BLaER1 (cell line): ENCODE data around the gene PML.
"Not testable (repeated sequence)": the region's sequence is repeated elsewhere in the genome, so short reads cannot be mapped to it uniquely, and the experiment has no call there.

ENCODE experiments used
- H3K27ac ChIP-seq: shearing (Covaris generic); formaldehyde crosslinking; 2 replicates; pipeline ENCODE4 v1.8.1; 2022
- H3K27me3 ChIP-seq: shearing (Covaris generic); formaldehyde crosslinking; 2 replicates; pipeline ENCODE4 v1.8.1; 2022
- H3K36me3 ChIP-seq: shearing (Covaris generic); formaldehyde crosslinking; 2 replicates; pipeline ENCODE4 v1.8.1; 2022
- H3K4me1 ChIP-seq: shearing (Covaris generic); formaldehyde crosslinking; 2 replicates; pipeline ENCODE4 v1.8.1; 2022
- H3K4me2 ChIP-seq: shearing (Covaris generic); formaldehyde crosslinking; 2 replicates; pipeline ENCODE4 v1.8.1; 2022
- H3K4me3 ChIP-seq: shearing (Covaris generic); formaldehyde crosslinking; 2 replicates; pipeline ENCODE4 v1.8.1; 2022
- H3K9ac ChIP-seq: shearing (Covaris generic); formaldehyde crosslinking; 2 replicates; pipeline ENCODE4 v1.8.1; 2022
- H3K9me3 ChIP-seq: shearing (Covaris generic); formaldehyde crosslinking; 2 replicates; pipeline ENCODE4 v1.8.1; 2022
- H4K20me1 ChIP-seq: shearing (Covaris generic); formaldehyde crosslinking; 2 replicates; pipeline ENCODE4 v1.8.1; 2022
- Cebpa-rat ChIP-seq: shearing (Covaris generic); IDR thresholded peaks from 2 replicates; pipeline ENCODE4 v1.8.1; 2022

Gene PML

DNA sequence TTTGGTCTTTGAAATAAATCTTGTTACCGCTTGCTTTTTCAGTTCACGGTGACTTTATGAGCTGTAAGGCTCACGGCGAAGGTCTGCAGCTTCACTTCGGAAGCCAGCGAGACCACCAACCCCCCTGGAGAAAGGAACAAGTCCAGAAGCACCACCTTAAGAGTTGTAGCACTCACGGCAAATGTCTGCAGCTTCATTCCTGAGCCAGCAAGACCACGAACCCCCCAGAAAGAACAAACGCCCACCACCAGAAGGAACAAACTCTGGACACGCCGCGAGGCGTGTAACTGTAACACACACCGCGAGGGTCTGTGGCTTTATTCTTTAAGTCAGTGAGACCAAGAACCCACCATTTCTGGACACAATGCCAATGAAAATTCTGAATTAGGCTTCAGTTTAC, 59.0 kb downstream of the PML start:
- TF ChIP-seq Cebpa-rat = no peak
- Histone ChIP-seq H3K9ac (no peak overlapping the region), H3K4me3 (no peak overlapping the region), H3K36me3 (no peaks in the 10 kb centered on the region), H3K9me3 (no peaks in the 10 kb centered on the region), H4K20me1 (no peaks in the 10 kb centered on the region), H3K4me2 (no peak overlapping the region), H3K27ac (no peak overlapping the region), H3K4me1 (peaks cover under 1% of the 10 kb centered on the region), H3K27me3 (no peaks in the 10 kb centered on the region)

GRCh38 chr15:74053941-74054529, 59.5 kb downstream of the PML start:
- no peak for TF ChIP-seq Cebpa-rat
- no peak overlapping the region for H3K4me2 ChIP-seq
- peaks cover 2% of the 10 kb centered on the region for H3K4me1 ChIP-seq
- no peaks in the 10 kb centered on the region for H3K27me3 ChIP-seq
- H3K36me3 ChIP-seq = no peaks in the 10 kb centered on the region
- no peaks in the 10 kb centered on the region for H3K9me3 ChIP-seq
- H3K9ac ChIP-seq = no peak overlapping the region
- no peak overlapping the region for H3K4me3 ChIP-seq
- H3K27ac ChIP-seq = no peak overlapping the region
- no peaks in the 10 kb centered on the region for H4K20me1 ChIP-seq

GRCh38 chr15:74055804-74056203, 61.3 kb downstream of the PML start:
- Histone ChIP-seq H3K9ac (no peak overlapping the region), H3K4me2 (no peak overlapping the region), H4K20me1 (no peaks in the 10 kb centered on the region), H3K27ac (no peak overlapping the region), H3K4me3 (no peak overlapping the region), H3K27me3 (no peaks in the 10 kb centered on the region), H3K36me3 (no peaks in the 10 kb centered on the region), H3K9me3 (no peaks in the 10 kb centered on the region), H3K4me1 (peaks cover 9% of the 10 kb centered on the region)
- TF ChIP-seq Cebpa-rat = no peak

GRCh38 chr15:74056330-74056729, 61.8 kb downstream of the PML start:
- H4K20me1 ChIP-seq, H3K27ac ChIP-seq, H3K4me3 ChIP-seq: not testable (repeated sequence)

DNA sequence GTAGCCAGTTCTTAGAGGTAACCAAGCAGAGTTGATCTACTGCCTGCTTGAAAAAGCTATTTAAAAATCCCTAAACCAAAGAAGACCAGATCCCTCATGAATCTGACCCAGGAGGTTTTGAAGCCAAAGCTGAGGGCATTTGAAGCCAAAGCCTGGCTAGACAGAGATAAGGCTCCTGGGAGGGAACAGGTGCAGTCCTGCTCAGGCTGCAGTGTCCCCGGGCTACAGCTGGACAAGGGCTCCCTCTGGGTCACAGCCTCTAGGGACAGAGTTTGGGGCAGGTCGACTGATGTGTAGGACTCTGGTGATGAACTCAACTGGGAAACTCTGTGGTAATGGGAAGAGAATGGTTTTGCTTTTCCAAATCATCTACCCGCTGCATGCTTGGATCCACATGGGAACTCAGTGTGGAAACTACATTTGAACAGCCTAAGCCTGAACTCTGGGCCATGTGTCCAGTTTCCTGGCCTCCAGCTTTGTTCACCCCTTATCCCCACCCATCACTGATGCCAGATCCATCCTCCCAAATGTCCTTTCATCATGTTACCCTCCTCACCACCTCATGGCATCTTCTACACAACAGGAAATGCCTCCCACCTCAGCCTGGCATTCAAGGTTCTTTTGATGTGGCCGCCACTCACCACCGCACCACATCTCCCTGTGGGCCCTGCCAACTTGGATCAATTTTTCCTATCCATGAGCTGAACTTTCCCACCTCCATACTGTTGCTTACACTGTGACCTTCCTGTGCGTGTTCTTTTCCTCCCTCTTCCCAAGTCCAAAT, 64.7 kb downstream of the PML start:
- not testable (repeated sequence) for H3K27me3 ChIP-seq, H3K36me3 ChIP-seq, H3K4me3 ChIP-seq, H3K9ac ChIP-seq, H4K20me1 ChIP-seq, H3K4me1 ChIP-seq, H3K9me3 ChIP-seq, H3K27ac ChIP-seq
- peak overlapping the region; percentile 29 for H3K4me2 ChIP-seq

More at GRCh38 chr15:74056330-74056729, 61.8 kb downstream of the PML start:
- not testable (repeated sequence) for H3K36me3 ChIP-seq, H3K4me2 ChIP-seq, H3K9ac ChIP-seq, H3K4me1 ChIP-seq, H3K9me3 ChIP-seq, H3K27me3 ChIP-seq

GRCh38 chr15:74060251-74060650, 65.7 kb downstream of the PML start:
- Histone ChIP-seq H4K20me1 (no peaks in the 10 kb centered on the region), H3K4me3 (no peak overlapping the region), H3K9ac (no peak overlapping the region), H3K4me1 (peaks cover 9% of the 10 kb centered on the region), H3K9me3 (no peaks in the 10 kb centered on the region), H3K4me2 (no peak overlapping the region), H3K27ac (no peak overlapping the region), H3K27me3 (no peaks in the 10 kb centered on the region), H3K36me3 (no peaks in the 10 kb centered on the region)
- TF ChIP-seq Cebpa-rat = no peak

DNA sequence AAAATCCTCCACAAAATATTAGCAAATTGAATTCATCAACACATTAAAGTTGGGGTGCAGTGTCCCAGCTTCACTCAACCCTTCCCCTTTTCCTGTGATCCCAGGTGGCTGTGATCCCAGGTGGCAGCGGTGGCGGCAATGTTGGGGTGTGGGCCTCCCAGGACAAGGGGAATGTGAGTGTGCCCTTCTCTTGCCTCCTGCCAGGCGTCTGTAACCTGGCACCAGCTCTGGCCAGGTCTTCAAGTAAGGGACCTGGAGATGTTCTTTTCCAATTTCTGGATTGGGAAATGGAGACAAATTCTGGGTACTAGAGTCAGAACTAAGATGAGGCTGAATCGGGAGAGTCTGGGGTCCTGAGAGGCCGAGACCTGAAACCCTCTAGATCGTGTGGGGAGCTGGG, 67.7 kb downstream of the PML start:
- no peak overlapping the region for H3K4me3 ChIP-seq
- H3K27me3 ChIP-seq = no peaks in the 10 kb centered on the region
- no peaks in the 10 kb centered on the region for H4K20me1 ChIP-seq
- no peak overlapping the region for H3K27ac ChIP-seq
- no peaks in the 10 kb centered on the region for H3K36me3 ChIP-seq
- H3K4me1 ChIP-seq = peaks cover 9% of the 10 kb centered on the region
- H3K9ac ChIP-seq = no peak overlapping the region
- no peaks in the 10 kb centered on the region for H3K9me3 ChIP-seq
- no peak for TF ChIP-seq Cebpa-rat
- no peak overlapping the region for H3K4me2 ChIP-seq

- peaks cover 9% of the 10 kb centered on the region for H3K4me1 ChIP-seq
- no peak overlapping the region for H3K9ac ChIP-seq
- no peak overlapping the region for H3K4me3 ChIP-seq
- no peak for TF ChIP-seq Cebpa-rat
- H3K27ac ChIP-seq = no peak overlapping the region
- H3K4me2 ChIP-seq = no peak overlapping the region
- no peaks in the 10 kb centered on the region for H3K9me3 ChIP-seq
- no peaks in the 10 kb centered on the region for H3K27me3 ChIP-seq
- H3K36me3 ChIP-seq = no peaks in the 10 kb centered on the region
- no peaks in the 10 kb centered on the region for H4K20me1 ChIP-seq
Measured at GRCh38 chr15:74062671-74063070, 68.2 kb downstream of the PML start.

GRCh38 chr15:74063425-74064146, 69.1 kb downstream of the PML start:
- not testable (repeated sequence) for H3K27me3 ChIP-seq, H3K4me1 ChIP-seq, H3K36me3 ChIP-seq, H3K27ac ChIP-seq, H3K9me3 ChIP-seq, H3K4me2 ChIP-seq, H4K20me1 ChIP-seq, H3K9ac ChIP-seq, H3K4me3 ChIP-seq

- not testable (repeated sequence) for H3K36me3 ChIP-seq
Measured at GRCh38 chr15:74064183-74064582, 69.7 kb downstream of the PML start.

DNA sequence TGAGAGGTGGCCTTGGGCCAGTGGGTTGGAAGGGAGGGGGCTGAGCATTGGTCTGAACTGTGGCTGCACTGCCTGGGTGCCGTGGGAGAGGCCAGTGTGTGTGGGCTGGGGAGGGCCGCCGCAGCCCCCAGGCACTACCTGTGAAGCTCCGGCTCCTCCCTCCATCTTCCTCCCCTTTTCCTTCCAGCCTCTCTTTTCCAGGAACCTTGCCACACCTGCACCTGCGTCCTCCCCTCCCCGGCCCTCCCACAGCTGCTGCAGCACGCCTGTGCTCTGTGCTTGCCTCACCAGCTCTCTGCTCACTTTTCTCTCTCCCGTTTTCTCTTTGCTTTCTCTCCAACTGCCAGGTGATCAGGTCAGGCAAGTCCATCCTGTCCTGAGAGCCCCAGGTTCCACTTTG, 70.3 kb downstream of the PML start:
- H3K27ac ChIP-seq, H3K36me3 ChIP-seq, H3K4me1 ChIP-seq, H3K27me3 ChIP-seq, H3K4me2 ChIP-seq, H3K9ac ChIP-seq, H3K4me3 ChIP-seq, H3K9me3 ChIP-seq, H4K20me1 ChIP-seq: not testable (repeated sequence)

More at GRCh38 chr15:74064183-74064582, 69.7 kb downstream of the PML start:
- not testable (repeated sequence) for H3K4me3 ChIP-seq, H3K4me1 ChIP-seq, H3K27me3 ChIP-seq, H3K27ac ChIP-seq, H4K20me1 ChIP-seq, H3K9ac ChIP-seq, H3K4me2 ChIP-seq, H3K9me3 ChIP-seq

DNA sequence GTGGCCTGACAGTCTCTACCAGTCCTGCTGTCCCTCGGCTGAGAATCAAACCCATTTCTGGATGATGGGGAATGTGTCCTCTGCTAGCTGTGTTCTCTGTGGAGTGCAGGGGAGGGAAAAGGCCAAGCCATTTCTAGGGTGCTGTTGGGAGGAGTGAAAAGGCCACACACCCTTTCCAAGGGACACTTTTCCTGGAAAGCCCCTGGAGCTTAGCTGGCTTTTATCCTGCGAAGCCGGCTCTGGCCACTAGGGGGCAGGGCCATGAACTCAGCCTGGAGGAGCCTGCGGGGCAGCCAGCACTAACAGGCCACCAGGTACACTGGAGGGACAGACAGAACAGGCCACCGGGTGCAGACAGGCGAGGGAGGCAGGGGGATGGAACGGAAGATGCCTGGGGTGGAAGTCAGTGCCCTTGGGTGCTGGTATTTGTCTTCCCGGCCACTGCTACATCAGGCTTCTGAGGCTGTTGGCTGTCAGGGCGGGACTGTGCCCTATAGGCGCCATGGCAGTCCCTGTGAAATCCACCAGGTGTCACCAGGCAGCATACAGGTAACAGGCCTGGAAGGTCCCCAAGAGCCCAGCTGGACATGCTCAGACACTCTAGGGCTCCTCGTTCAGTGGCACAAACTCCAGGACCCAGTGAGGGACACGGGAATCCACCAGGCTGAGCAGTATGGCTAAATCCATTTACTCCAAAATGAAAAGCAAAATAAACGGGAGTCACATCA, 71.3 kb downstream of the PML start:
- H3K9ac ChIP-seq, H3K4me1 ChIP-seq, H3K9me3 ChIP-seq, H3K36me3 ChIP-seq, H4K20me1 ChIP-seq, H3K27me3 ChIP-seq, H3K4me2 ChIP-seq, H3K27ac ChIP-seq, H3K4me3 ChIP-seq: not testable (repeated sequence)

GRCh38 chr15:74071645-74072044, 77.1 kb downstream of the PML start:
- H3K36me3 ChIP-seq, H3K4me1 ChIP-seq, H3K27me3 ChIP-seq, H4K20me1 ChIP-seq, H3K4me2 ChIP-seq, H3K9me3 ChIP-seq, H3K9ac ChIP-seq, H3K27ac ChIP-seq, H3K4me3 ChIP-seq: not testable (repeated sequence)

GRCh38 chr15:74072132-74072531, 77.6 kb downstream of the PML start:
- H3K4me1 ChIP-seq, H3K36me3 ChIP-seq, H3K4me3 ChIP-seq, H3K9me3 ChIP-seq, H3K27me3 ChIP-seq, H3K27ac ChIP-seq, H3K9ac ChIP-seq, H3K4me2 ChIP-seq, H4K20me1 ChIP-seq: not testable (repeated sequence)
